GM12864 (cell line): ENCODE results near the gene NRXN2.

Experiments used
- DNase-seq: peaks from one replicate; pipeline ENCODE4 v3.0.0-alpha.2; 2011; ENCODE audit warnings: low read depth
- H3K4me3 ChIP-seq: 2 replicates; pipeline ENCODE4 v1.5.1; 2011; ENCODE audit warnings: mild to moderate bottlenecking, low read depth, low read length, control low read depth
- CTCF ChIP-seq: IDR thresholded peaks from 2 replicates; pipeline ENCODE4 v1.5.1; 2011; ENCODE audit warnings: low read depth, mild to moderate bottlenecking, moderate library complexity, low read length, control low read depth, inconsistent platforms; ENCODE audit errors: missing control alignments

The NRXN2 gene

DNA sequence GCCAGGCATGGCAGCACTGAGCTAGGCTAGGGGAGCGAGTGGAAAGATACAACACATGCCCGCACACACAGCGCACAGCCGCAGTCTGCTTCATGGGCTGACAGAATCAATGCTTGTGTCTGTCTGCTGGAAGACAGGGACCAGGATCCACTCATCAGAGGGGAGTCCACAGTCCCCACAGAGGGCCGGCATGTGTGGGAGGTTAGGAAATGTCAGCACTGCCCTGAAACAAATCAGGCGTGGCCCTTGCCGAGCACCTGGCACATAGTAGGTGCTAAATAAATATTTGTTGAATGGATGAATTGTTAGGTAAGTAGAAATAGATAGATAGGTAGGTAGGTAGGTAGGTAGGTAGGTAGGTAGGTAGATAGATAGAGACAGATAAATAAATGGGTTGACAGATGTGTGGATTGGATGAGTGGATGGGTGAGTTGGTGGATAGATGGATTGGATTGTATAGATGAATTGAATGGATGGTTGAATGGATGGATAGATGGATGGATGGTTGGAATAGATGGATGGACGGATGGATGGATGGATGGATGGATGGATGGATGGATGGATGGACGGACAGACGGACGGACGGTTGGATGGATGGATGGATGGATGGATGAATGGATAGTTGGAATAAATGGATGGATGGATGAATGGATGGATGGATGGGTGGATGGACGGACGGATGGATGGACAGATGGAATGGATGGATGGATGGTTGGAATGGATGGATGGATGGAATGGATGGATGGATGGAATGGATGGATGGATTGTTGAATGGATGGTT lies 128.6 kb downstream of the NRXN2 start:
- H3K4me3 ChIP-seq = no peak overlapping the region
- no peak for DNase-seq
- no peak for TF ChIP-seq CTCF

DNA sequence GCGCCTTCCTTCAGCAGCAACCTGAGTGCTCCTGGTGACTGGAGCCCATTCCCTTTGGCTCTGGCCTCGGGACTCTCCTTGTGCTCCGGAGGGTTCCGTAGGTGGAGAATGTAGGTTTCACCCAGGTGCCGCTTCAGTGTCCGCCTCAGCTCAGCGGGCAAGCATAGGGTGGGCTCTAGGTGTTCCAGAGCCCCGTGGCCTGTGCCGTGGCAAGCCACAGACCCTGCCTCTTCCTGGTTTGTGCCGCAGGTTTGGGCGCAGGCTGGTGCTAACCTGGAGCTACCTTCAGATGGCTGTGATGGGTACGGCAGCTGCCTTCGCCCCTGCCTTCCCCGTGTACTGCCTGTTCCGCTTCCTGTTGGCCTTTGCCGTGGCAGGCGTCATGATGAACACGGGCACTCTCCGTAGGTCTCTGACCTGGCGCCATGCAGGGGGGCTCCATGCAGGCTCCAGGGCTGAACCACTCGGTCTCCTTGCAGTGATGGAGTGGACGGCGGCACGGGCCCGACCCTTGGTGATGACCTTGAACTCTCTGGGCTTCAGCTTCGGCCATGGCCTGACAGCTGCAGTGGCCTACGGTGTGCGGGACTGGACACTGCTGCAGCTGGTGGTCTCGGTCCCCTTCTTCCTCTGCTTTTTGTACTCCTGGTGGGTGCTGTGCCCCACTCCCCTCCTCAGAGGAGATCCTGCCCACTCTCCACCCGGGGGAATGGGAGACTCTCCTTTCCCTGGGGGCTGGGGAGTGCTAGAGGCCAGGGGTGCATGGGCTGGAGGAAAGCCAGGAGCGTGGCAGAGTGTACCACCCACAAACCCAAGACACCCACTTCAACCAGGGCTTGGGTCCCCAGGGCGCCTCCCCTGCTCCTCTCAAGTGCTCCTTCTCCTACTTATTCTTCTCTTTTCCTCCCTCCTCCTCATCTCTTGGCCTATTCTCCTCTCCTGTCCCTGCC lies 129.6 kb downstream of the NRXN2 start:
- TF ChIP-seq CTCF = no peak
- H3K4me3 ChIP-seq = no peak overlapping the region
- DNase-seq = no peak

DNA sequence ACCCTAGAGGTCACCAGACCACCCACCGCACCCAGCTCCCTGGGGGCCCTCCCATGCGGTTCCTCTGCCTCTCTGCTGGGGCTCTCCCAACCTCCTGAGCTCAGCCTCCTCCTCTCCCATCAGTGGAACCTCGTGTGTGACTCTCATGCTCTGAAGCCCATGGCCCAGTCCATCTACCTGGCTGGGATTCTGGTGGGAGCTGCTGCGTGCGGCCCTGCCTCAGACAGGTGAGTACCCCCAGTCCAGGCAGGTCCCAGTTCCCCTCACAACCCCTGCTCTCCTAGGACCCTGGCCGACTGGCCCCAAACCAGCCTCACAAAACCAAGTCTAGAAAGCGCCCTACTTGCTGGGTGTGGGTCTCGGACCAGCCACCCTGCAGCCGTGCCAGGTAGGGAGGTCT lies 130.3 kb downstream of the NRXN2 start:
- DNase-seq = no peak
- H3K4me3 ChIP-seq = no peak overlapping the region
- no peak for TF ChIP-seq CTCF

DNA sequence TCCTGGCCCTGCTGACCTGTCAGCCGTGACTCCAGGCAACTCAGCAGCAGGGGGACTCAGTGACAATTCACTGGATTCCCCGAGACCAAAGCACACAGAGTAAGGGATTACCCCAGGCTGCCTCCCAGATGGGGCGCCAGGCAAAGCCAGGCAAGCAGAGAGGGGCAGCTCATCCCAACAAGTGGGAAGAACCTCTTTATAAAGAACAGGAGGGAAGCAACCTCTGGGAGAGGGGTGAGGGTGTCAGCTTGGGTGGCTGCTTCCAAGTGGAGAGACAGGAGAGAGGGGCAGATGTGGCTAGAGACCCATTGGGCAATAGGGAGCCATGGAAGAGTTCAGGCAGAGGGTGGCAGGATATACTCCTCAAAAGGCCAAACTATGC lies 130.8 kb downstream of the NRXN2 start:
- H3K4me3 ChIP-seq = no peak overlapping the region
- no peak for TF ChIP-seq CTCF
- no peak for DNase-seq

GRCh38 chr11:64591257-64592233 lies 131.5 kb downstream of the NRXN2 start:
- no peak for TF ChIP-seq CTCF
- no peak for DNase-seq
- no peak overlapping the region for H3K4me3 ChIP-seq

GRCh38 chr11:64590763-64591221 lies 132.2 kb downstream of the NRXN2 start, which contains the start of gene SLC22A12:
TSS of gene SLC22A12 (plus strand) at chr11:64591220. CDS start at chr11:64591557, 337 bp downstream.
- H3K4me3 ChIP-seq = no peak within 1 kb of the TSS
- no peak for TF ChIP-seq CTCF
- no peak for DNase-seq
